Breast epithelium (tissue), 3 donors: Measurements from ENCODE around the gene HNRNPA1.

Experiments used
- CTCF ChIP-seq, 3 donors: fragments of 450-650 bp; IDR thresholded peaks; one replicate each; pipeline ENCODE4 v1.5.1; 2016 to 2017; ENCODE audit warnings: antibody characterized with exemption in 3 of 3, mild to moderate bottlenecking in 3 of 3, moderate library complexity in 3 of 3
- POLR2A ChIP-seq: fragments of 450-650 bp; IDR thresholded peaks from one replicate; pipeline ENCODE4 v1.6.1; 2016; ENCODE audit warnings: antibody characterized with exemption, mild to moderate bottlenecking, moderate library complexity

- TF ChIP-seq POLR2A (no peak), CTCF (IDR thresholded peaks at IDR 0.05) (no peak)
Observed at GRCh38 chr12:54240971-54241588, 39.4 kb upstream of the HNRNPA1 start.
